Mammary epithelial cell (primary cell): Measurements from ENCODE around the gene SOWAHD.

ENCODE experiments used
- EZH2 ChIP-seq: IDR thresholded peaks from 2 replicates; pipeline ENCODE4 v1.6.1; 2012; ENCODE audit warnings: low read length, inconsistent platforms, borderline replicate concordance
- TF ChIP-seq, protein P1 (sequence below), 2 donors: IDR thresholded peaks in 1 of 2; conservative IDR thresholded peaks in 1 of 2; 2 replicates each; pipeline ENCODE4 v1.5.1; 2011 to 2012; ENCODE audit warnings: inconsistent platforms in 2 of 2, low read length in 2 of 2, mild to moderate bottlenecking in 2 of 2, control low read depth in 1 of 2, low read depth in 1 of 2; ENCODE audit not compliant: insufficient read depth in 1 of 2; ENCODE audit errors: extremely low read depth in 1 of 2

DNA sequence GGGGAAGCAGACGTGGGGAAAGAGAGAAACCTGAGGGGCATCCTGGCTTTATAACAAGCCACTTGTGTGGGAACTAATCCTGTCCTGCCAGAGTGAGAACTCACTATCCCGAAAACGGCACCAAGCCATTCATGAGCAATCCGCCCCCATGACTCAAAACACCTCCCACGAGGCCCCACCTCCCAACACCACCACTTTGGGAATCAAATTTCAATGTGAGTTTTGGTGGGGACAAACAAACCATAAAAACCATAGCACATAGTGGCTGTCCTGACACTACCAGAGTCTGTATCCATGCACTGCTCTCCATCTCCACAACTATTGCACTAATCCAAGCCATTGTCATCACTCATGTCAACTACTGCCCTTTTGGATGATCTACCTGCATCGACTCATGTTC, 36.9 kb upstream of the SOWAHD start:
- TF ChIP-seq EZH2 = no peak
- TF ChIP-seq, protein P1, sequence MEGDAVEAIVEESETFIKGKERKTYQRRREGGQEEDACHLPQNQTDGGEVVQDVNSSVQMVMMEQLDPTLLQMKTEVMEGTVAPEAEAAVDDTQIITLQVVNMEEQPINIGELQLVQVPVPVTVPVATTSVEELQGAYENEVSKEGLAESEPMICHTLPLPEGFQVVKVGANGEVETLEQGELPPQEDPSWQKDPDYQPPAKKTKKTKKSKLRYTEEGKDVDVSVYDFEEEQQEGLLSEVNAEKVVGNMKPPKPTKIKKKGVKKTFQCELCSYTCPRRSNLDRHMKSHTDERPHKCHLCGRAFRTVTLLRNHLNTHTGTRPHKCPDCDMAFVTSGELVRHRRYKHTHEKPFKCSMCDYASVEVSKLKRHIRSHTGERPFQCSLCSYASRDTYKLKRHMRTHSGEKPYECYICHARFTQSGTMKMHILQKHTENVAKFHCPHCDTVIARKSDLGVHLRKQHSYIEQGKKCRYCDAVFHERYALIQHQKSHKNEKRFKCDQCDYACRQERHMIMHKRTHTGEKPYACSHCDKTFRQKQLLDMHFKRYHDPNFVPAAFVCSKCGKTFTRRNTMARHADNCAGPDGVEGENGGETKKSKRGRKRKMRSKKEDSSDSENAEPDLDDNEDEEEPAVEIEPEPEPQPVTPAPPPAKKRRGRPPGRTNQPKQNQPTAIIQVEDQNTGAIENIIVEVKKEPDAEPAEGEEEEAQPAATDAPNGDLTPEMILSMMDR (conservative IDR thresholded peaks at IDR 0.05 in 1 of 2, IDR thresholded peaks at IDR 0.05 in 1 of 2; ENCODE audit: extremely low read depth in 1 of 2, insufficient read depth in 1 of 2, low read depth in 1 of 2, low read length in 2 of 2) = no peak
